GM12873 (cell line): Measurements from ENCODE around the gene ENDOD1.
A peak's percentile ranks its signal among the peaks of the same experiment; 100 is the strongest.

Experiments used
- CTCF ChIP-seq: IDR thresholded peaks from 2 replicates; pipeline ENCODE4 v1.5.1; 2012; ENCODE audit warnings: low read depth, mild to moderate bottlenecking, moderate library complexity, low read length, control low read depth; ENCODE audit not compliant: insufficient read depth; ENCODE audit errors: missing control alignments

Gene ENDOD1

GRCh38 chr11:95135880-95136279, 46.2 kb downstream of the ENDOD1 start:
- TF ChIP-seq CTCF: no peak

DNA sequence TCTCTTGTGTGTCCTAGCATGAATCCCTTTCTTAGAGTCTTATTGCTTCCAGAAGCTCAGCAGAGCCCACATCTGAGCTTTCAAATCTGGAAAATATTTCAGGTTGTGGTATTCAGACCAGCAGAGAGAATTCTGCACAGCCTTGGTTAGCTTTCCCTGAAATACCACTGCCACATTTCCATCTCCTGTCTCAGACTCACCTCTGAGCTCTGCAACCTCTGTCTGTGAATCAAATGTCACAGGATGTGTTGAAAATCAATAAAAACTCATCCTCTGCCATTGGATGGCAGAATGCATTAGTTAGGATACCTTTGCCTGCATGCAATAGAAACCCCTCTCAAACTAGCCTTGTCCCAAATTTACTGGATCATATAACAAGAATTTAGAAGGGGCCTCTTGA, 47.7 kb downstream of the ENDOD1 start:
- TF ChIP-seq CTCF: no peak

DNA sequence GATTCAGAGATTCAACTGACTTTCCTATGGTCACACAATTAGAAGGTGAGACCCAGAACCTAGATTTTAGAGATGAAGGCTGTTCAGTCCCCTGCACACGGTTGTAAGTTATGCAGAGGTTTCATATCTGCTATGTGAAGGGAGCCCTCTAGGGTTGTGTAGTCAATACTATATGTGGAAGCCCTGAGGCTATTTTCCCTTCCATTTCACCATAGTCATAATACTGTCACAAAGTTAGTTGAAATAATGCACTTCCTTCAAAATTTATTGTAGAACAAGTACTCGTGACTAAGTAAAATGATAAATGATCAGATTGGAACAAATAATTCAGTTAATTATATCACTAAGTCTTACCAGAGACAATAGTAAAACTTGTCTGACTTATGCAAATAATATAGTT, 48.8 kb downstream of the ENDOD1 start:
- peak; percentile 51 for TF ChIP-seq CTCF

GRCh38 chr11:95140397-95141033, 50.9 kb downstream of the ENDOD1 start:
- TF ChIP-seq CTCF: no peak

DNA sequence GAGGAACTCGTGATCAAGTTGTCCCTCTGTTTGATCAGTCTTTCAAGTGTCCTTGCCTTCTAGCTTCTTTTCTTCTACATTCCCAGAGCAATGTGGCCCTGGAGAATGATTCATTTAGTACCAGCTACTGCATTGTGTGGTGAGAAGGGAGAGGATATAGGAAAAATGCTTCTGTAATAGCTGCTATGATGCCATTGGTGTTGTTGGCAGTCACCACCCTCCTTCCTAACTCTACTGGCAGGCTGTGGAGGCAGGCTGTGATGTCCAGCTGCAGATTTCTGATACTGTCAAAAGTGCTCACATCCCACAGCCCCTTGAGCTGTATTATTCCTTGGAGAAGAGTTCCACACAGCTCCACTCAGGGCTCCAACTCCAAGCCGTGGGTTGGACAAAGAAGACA, 52.8 kb downstream of the ENDOD1 start:
- no peak for TF ChIP-seq CTCF

DNA sequence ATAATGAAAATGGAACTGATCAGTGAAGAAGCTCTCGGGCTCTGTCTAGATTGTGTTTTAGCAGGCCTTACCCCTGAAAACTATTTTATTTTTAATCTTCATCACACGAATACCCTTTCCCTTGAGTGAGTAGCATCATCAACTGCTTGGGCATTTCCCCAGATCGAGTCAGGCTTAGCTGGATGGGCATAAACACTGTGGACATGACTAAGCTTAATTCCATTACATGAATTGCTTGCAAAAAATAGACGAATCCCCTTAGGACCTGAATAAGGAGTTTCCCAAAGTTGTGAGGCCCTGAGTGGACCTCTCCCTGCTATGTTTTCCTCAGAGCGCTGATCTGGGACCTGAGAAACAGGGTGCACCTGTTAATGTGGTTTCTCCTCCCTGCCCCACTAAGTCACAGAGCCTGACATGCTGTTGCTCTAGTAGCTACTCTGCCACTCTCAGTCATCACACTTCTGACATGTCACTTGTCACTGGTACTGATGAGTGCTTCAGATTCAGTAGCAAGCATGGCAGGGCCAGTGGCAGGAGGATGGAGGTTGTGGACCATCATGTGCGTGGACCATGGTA, 53.5 kb downstream of the ENDOD1 start:
- TF ChIP-seq CTCF: no peak

GRCh38 chr11:95144313-95145235, 54.9 kb downstream of the ENDOD1 start:
- TF ChIP-seq CTCF: no peak
